GM19193 (cell line): ENCODE data around the gene ARPP19.

ENCODE experiments used
- POLR2A ChIP-seq: IDR thresholded peaks from 4 replicates; pipeline ENCODE4 v1.6.1; 2011; ENCODE audit not compliant: insufficient read depth, insufficient read length; ENCODE audit errors: extremely low read depth

ARPP19 gene

DNA sequence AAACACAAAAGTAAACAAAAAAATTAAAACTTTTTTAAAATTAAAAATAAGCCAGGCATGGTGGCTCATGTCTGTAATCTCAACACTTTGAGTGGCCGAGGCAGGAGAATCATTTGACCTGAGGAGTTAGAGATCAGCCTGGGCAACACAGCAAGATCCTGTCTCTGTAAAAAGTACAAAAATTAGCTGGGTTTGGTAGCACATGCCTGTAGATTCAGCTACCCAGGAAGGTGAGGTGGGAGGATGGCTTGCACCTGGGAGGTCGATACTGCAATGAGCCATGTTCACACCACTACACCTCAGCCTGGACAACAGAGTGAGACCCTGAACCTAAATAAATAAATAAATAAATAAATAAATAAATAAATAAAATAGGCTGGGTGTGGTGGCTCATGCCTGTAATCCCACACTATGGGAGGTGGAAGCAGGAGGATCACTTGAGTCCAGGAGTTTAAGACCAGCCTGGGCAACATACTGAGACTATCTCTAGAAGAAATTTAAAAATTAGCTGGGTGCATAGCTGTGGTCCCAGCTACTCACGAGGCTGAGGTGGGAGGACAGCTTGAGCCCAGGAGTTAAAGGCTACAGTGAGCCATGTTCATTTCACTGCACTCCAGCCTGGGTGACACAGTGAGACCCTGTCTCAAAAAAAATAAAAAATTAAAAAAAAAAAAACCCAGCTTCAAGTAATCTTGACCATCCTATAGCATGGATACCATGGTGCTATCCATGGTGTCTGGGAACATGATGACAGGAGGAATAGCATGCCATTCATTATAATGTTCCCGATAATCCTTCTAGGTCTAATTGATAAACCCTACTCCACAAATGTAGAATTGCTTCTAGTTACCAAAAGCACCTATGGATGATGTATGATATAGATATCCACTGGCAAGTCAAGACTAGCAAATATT, 44.4 kb downstream of the ARPP19 start:
- no peak for TF ChIP-seq POLR2A

- no peak for TF ChIP-seq POLR2A
Observed at GRCh38 chr15:52523647-52524046, 45.2 kb downstream of the ARPP19 start.

GRCh38 chr15:52523192-52523591, 45.6 kb downstream of the ARPP19 start:
- TF ChIP-seq POLR2A, result no peak

DNA sequence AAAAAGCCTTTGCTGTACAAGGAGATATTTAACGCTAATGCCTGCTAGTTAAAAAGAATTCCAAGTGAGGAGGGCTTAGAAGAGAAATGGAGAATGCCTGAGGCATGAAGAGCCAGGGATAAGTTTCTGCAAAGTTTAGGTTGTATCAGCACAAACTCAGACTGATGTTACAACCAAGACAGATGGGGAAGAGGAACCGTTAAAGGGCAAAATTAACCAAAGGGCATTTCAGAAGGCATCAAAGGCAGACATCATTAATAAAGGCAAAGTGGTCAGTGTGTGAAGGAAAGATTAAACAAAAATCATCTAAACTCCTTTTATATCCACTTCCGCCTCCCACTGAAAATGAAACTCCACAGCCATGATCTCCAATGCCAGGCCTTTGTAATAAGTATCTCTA, 47.1 kb downstream of the ARPP19 start:
- no peak for TF ChIP-seq POLR2A

DNA sequence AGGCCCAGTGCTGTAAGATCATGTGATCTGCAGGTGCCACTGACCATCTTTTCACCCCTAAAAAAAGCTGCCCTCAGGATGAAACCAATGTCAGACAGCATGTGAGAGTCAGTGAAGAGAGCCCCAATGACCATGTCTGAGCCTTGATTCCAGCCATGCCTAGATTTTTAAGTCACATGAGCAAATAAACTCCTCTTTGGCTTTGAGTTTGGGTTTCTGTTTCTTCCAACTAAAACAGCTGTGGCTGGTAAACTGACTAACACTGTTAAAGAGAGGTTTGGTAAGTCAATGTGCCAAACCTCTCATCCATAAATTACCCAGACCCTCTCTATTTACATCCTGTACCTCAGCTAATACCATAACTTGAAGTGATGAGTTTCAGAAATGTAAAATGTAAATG, 48.4 kb downstream of the ARPP19 start:
- TF ChIP-seq POLR2A, result no peak

DNA sequence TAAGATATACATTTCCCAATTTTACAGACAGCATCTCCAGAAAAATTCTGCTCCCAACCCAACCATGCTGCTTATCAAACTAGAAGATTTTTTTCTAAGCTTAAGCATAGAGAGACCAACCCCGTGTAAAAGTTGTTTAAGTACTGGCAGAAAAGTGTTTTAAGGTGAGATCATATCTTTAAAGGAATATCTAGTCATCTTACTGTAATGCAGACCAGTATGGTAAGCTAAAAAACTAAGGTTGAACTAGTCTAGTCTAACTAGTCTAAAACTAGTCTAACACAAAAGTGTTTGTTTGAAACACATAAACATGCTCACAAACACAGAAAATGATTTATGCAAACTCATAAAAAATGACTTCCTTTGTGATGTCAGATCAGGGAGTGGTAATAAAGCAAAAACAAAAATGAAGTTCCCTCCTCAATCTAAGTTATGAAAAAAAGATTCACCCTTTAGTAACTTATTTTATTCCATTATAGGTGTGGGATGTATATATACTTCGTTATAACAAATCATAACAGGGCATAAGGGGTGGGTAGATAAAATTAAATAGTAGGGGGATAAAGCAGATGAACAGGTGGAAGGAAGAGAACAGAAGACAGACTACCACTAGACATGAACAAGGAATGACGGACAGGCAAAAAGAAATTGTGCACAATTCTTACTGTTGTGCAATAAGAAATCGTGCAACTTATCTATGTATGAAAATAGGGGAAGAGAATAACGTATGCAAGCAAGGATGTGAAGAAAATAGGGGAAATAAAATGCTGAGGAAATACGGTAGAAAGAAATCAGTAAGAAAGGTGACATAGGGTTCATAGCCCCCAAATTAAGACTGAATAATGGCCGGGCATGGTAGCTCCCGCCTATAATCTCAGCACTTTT, 50.1 kb downstream of the ARPP19 start:
- no peak for TF ChIP-seq POLR2A

DNA sequence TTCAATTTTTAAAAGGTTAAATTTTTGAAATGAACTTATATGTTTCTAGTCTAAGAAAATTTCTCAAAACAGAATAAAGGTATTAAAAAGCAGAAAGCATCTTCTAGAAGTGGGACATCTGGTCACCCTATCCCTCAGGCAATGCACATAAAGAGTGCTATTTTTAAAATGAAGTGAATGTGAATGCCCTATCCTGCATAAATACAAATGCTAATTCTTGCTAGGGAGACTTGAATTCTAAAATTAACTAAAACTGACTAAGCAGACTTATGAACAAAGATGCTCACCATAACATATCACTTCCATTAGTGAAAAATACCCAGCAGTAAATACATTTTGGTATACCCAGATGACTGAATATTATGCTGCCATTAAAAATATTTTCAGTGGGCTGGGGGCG, 51.8 kb downstream of the ARPP19 start:
- TF ChIP-seq POLR2A, result no peak

GRCh38 chr15:52515343-52515742, 53.5 kb downstream of the ARPP19 start:
- no peak for TF ChIP-seq POLR2A

DNA sequence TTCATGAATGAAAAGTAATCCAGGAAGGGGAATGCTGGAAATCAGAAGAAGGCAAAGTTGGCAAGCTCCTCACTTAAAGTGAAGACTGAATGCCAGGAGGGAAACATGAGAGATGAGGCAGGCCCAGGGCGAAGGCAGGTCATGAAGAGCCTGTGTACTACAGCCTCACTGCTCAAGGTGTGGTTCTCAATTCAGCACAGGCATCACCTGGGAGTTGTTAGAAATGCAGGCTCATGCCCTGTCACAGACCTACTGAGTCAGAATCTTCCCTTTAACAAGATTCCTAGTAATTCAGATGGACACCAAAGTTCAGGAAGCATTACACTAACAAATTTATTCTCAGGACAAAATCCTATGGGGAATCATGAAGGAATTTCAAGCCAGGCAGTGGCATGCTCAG, 54.3 kb downstream of the ARPP19 start:
- no peak for TF ChIP-seq POLR2A

- TF ChIP-seq POLR2A, result no peak
Observed at GRCh38 chr15:52511084-52511483, 57.7 kb downstream of the ARPP19 start.

GRCh38 chr15:52509500-52510245, 59.2 kb downstream of the ARPP19 start:
- TF ChIP-seq POLR2A, result no peak

GRCh38 chr15:52506549-52506948, 62.3 kb downstream of the ARPP19 start:
- no peak for TF ChIP-seq POLR2A

GRCh38 chr15:52505151-52505550, 63.7 kb downstream of the ARPP19 start:
- no peak for TF ChIP-seq POLR2A

- TF ChIP-seq POLR2A, result no peak
Observed at GRCh38 chr15:52503788-52504496, 64.9 kb downstream of the ARPP19 start.
